H1 (cell line): Measurements from ENCODE around the gene NFKBIE. TPM values are rescaled to one million over a fixed set of nuclear protein-coding genes. Genes with fewer than 3 reads are reported as not detected.

Experiments
- EGR1 ChIP-seq: IDR thresholded peaks from 2 replicates; pipeline ENCODE4 v1.6.1; 2011; ENCODE audit warnings: low read depth, low read length, borderline replicate concordance
- RAD21 ChIP-seq, 2 experiments: IDR thresholded peaks in 1 of 2; conservative IDR thresholded peaks in 1 of 2; 2 replicates each; pipeline ENCODE4 v1.6.1; 2011; ENCODE audit warnings: low read depth in 2 of 2, low read length in 2 of 2, improper control_type of control experiment in 1 of 2, inconsistent platforms in 1 of 2, mild to moderate bottlenecking in 1 of 2, moderate library complexity in 1 of 2
- RFX5 ChIP-seq: IDR thresholded peaks from 2 replicates; pipeline ENCODE4 v1.6.1; 2011; ENCODE audit warnings: low read depth, low read length, improper control_type of control experiment, borderline replicate concordance
- SRF ChIP-seq: IDR thresholded peaks from 2 replicates; pipeline ENCODE4 v1.6.1; 2011; ENCODE audit warnings: mild to moderate bottlenecking, low read depth, low read length, moderate library complexity
- TBP ChIP-seq: IDR thresholded peaks from 2 replicates; pipeline ENCODE4 v1.6.1; 2011; ENCODE audit warnings: low read depth, low read length, improper control_type of control experiment
- polyA plus RNA-seq, 7 experiments: library from polyadenylated mRNA; depleted of rRNA in 3 of 7; stranded (reverse) in 5 of 7; unstranded in 2 of 7; fragments of >200 nt in 5 of 7; fragments of 200-250 nt in 2 of 7; gene quantifications; 1 replicate in 5 of 7; 2 replicates in 1 of 7; 4 replicates in 1 of 7; pipeline versions ENCODE4 v1.2.1 to v1.2.3, GENCODE V29; 2011 to 2013; ENCODE audit warnings: missing spikeins in 2 of 7, mixed read lengths in 2 of 7
- total RNA-seq: library from RNA; stranded (reverse); fragmentation: NEBNext Ultra II Directional; extraction: Animal tissue kit (Norgen Biotek cat#: 25700); gene quantifications from 2 replicates; pipeline ENCODE4 v1.2.1, GENCODE V29; 2021

The NFKBIE gene
- total and polyA plus RNA-seq, 2 of the 8 experiments (the other 6 are each of a cell fraction or from before 2014, with no cell fraction given): 13.5 to 19.2 TPM

DNA sequence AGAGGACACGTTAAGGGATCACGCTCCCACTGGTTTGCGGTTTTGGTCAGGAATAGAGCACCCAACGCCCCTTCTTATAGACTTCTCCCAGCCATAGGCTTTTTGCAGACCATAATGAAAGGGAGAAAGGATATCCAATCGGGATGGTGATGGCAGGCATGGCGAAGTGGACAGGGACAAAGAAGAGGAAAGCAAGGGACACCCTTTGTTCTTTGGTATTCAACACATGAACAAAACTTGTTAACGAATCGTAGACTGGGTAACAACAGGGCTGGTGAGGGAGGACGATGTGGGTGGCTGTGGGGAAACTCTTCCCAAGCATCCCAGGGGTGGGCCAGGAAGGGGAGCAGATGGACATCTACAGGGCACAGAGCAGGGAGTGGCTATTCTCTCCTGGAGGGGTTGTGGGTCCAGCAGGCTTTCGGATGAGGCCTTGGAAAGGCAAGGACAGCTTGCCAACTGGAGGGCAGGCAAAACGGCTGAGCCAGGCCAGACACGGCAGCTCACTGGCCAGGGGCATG is 19.9 kb downstream of the NFKBIE start (continued):
- no peak for TF ChIP-seq EGR1
- no peak for TF ChIP-seq RAD21 (IDR thresholded peaks at IDR 0.05 in 1 of 2, conservative IDR thresholded peaks at IDR 0.05 in 1 of 2; ENCODE audit: low read depth in 2 of 2, low read length in 2 of 2)
- no peak for TF ChIP-seq SRF
- TF ChIP-seq RFX5: no peak
- no peak for TF ChIP-seq TBP
